Spleen (tissue), 11 donors: ENCODE results near the gene MPZL1. TPM values are rescaled to one million over a fixed set of nuclear protein-coding genes. Genes with fewer than 3 reads are reported as not detected.

Experiments
- DNase-seq: peaks from one replicate; pipeline ENCODE4 v3.0.0-alpha.2; 2020
- H3K27ac ChIP-seq, 8 donors: fragments of 200-600 bp; sonication (generic) in 7 of 8; 1 replicate in 4 of 8; 2 replicates in 4 of 8; pipeline versions ENCODE4 v1.5.0 to v1.8.0; 2016 to 2021; ENCODE audit warnings: inconsistent platforms in 4 of 8, mild to moderate bottlenecking in 4 of 8, moderate library complexity in 1 of 8
- H3K27me3 ChIP-seq, 7 donors: fragments of 200-600 bp; sonication (generic) in 6 of 7; replicated peaks in 1 of 7; 1 replicate in 4 of 7; 2 replicates in 3 of 7; pipeline versions ENCODE4 v1.5.0 to v1.8.0; 2016 to 2021; ENCODE audit warnings: inconsistent platforms in 3 of 7, mild to moderate bottlenecking in 1 of 7
- H3K36me3 ChIP-seq, 6 donors: fragments of 200-600 bp; sonication (generic) in 5 of 6; 1 replicate in 4 of 6; 2 replicates in 2 of 6; pipeline versions ENCODE4 v1.5.0 to v1.8.0; 2016 to 2021; ENCODE audit warnings: inconsistent platforms in 2 of 6
- H3K4me1 ChIP-seq, 6 donors: fragments of 200-600 bp; sonication (generic) in 5 of 6; 1 replicate in 3 of 6; 2 replicates in 3 of 6; pipeline versions ENCODE4 v1.5.0 to v1.8.0; 2016 to 2021; ENCODE audit warnings: inconsistent platforms in 3 of 6
- H3K4me3 ChIP-seq, 8 donors: fragments of 200-600 bp; sonication (generic) in 7 of 8; 1 replicate in 4 of 8; 2 replicates in 4 of 8; pipeline versions ENCODE4 v1.5.0 to v1.8.0; 2016 to 2021; ENCODE audit warnings: inconsistent platforms in 4 of 8, mild to moderate bottlenecking in 4 of 8, moderate library complexity in 2 of 8
- H3K9me3 ChIP-seq, 8 donors: fragments of 200-600 bp; sonication (generic) in 7 of 8; 1 replicate in 4 of 8; 2 replicates in 4 of 8; pipeline versions ENCODE4 v1.5.0 to v1.8.0; 2016 to 2021; ENCODE audit warnings: inconsistent platforms in 4 of 8
- POLR2A ChIP-seq, 3 donors: fragments of 450-650 bp; IDR thresholded peaks; one replicate each; pipeline ENCODE4 v1.5.1; 2017; ENCODE audit warnings: antibody characterized with exemption in 3 of 3, mild to moderate bottlenecking in 1 of 3
- POLR2AphosphoS5 ChIP-seq, 3 donors: sonication (generic); formaldehyde crosslinking; IDR thresholded peaks; one replicate each; pipeline ENCODE4 v1.5.1; 2017; ENCODE audit warnings: antibody characterized with exemption in 3 of 3
- WGBS, 5 donors: extraction: QIAGEN DNeasy Blood & Tissue Kit in 3 of 5; methylation state at CpG; one replicate each; pipeline versions ENCODE4 v1.1.5 to v1.1.7; 2013 to 2018; 5-methylcytosine and 5-hydroxymethylcytosine counted together
- intact Hi-C: fragments of 100-400 bp; cut with DNase I; formaldehyde crosslinking; loops from one replicate; pipeline ENCODE4 v1.15.0; 2023; ENCODE audit warnings: low total_unique reads
- polyA plus RNA-seq, 3 donors: library from polyadenylated mRNA; stranded (reverse); fragments of 200-250 nt; gene quantifications; one replicate each; pipeline ENCODE4 v1.2.1, GENCODE V29; 2013
- total RNA-seq, 7 donors: library from RNA; depleted of rRNA in 3 of 7; stranded (reverse); fragments of >200 nt in 3 of 7; fragmentation: NEBNext Ultra II Directional in 4 of 7; extraction: Animal tissue kit (Norgen Biotek cat#: 25700) in 4 of 7; gene quantifications; one replicate each; pipeline versions ENCODE4 v1.1.0 to v1.2.1, GENCODE V29; 2016 to 2021
- TF ChIP-seq, protein P1 (sequence below), 11 experiments: fragments of 200-600 bp in 7 of 11; fragments of 450-650 bp in 4 of 11; sonication (generic) in 4 of 11; IDR thresholded peaks in 8 of 11; conservative IDR thresholded peaks in 3 of 11; 1 replicate in 7 of 11; 2 replicates in 4 of 11; pipeline versions ENCODE4 v1.4.0 to v1.8.0; 2016 to 2021; ENCODE audit warnings: antibody characterized with exemption in 11 of 11, inconsistent platforms in 4 of 11, mild to moderate bottlenecking in 1 of 11
- donor health status: healthy with polysubstance abuse.
- donor health status: DM: no; HTN: no; CAD: no; lungs with moderate emphysema.
- donor health status: DM: no; HTN: no; CAD: no.
- donor health status: Bipolar disorder and iron deficiency.
- donor health status: healthy.
- donor health status: DM: no; HTN: no; CAD: no.
- donor health status: DM: yes; HTN: yes; CAD: no.

Gene MPZL1
- total and polyA plus RNA-seq, 10 donors, result 12.0 to 65.8 (median 47.3) TPM

DNA sequence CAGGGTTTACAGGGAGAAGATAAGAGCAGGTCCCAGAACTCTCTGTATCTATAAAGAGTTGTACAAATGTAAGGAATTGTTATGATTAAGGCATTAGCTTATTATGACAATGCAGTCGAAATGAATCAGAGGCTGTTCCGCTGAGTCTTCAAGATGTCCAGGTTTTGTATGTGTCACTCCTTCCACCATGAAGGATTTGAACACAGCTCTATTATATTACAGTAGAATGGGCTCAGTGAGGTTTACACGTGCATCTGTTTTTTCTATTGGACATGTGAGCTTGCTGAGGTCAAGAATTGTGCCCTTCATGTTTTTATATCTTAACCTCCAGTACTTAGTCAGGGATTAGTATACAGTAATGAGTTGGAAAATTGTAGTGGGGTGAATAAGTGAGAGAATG, 86.3 kb downstream of the MPZL1 start:
- no peak for DNase-seq
- no peak for TF ChIP-seq POLR2AphosphoS5 (IDR thresholded peaks at IDR 0.05)
- TF ChIP-seq, protein P1, sequence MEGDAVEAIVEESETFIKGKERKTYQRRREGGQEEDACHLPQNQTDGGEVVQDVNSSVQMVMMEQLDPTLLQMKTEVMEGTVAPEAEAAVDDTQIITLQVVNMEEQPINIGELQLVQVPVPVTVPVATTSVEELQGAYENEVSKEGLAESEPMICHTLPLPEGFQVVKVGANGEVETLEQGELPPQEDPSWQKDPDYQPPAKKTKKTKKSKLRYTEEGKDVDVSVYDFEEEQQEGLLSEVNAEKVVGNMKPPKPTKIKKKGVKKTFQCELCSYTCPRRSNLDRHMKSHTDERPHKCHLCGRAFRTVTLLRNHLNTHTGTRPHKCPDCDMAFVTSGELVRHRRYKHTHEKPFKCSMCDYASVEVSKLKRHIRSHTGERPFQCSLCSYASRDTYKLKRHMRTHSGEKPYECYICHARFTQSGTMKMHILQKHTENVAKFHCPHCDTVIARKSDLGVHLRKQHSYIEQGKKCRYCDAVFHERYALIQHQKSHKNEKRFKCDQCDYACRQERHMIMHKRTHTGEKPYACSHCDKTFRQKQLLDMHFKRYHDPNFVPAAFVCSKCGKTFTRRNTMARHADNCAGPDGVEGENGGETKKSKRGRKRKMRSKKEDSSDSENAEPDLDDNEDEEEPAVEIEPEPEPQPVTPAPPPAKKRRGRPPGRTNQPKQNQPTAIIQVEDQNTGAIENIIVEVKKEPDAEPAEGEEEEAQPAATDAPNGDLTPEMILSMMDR (IDR thresholded peaks at IDR 0.05 in 8 of 11, conservative IDR thresholded peaks at IDR 0.05 in 3 of 11), result no peak
- TF ChIP-seq POLR2A (IDR thresholded peaks at IDR 0.05), result no peak
- Histone ChIP-seq H3K9me3 (peaks cover 0 to 12% (median 10%) of the 10 kb centered on the region in 8 donors), H3K27ac (no peak overlapping the region), H3K4me3 (no peak overlapping the region), H3K27me3 (no peaks in the 10 kb centered on the region), H3K4me1 (peaks cover 2 to 24% (median 20%) of the 10 kb centered on the region in 6 donors), H3K36me3 (no peaks in the 10 kb centered on the region)
- intact Hi-C loops, result no loop called here
- WGBS, 5 donors, result 87 to 94% (median 91%) methylated on average over 3 of the region's 3 CpGs

DNA sequence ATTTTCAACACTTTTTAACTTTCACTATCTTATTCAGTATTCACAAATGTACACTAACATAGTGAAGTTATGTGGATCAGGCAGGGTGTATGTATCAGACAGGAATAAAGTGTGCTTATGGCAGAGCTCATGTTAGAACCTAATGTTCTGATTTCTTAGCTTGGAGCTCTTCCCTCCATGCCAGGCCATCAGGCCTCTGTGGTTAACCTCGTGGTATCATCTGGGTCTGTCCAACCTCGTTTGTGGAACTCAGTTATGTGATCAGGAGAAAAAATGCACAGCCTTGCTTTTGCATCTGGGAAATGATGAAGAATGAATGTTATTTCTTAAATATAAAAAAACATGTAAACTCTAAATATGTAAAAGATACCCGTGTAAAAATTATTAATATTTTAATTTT, 86.9 kb downstream of the MPZL1 start:
- 44 to 59% (median 48%) methylated on average over 3 of the region's 3 CpGs for WGBS, 5 donors
- no peak for DNase-seq
- Histone ChIP-seq H3K4me3 (no peak overlapping the region), H3K4me1 (peaks cover 0 to 18% (median 15%) of the 10 kb centered on the region in 6 donors), H3K9me3 (peaks cover 0 to 18% (median 14%) of the 10 kb centered on the region in 8 donors), H3K36me3 (no peaks in the 10 kb centered on the region), H3K27me3 (no peaks in the 10 kb centered on the region), H3K27ac (no peak overlapping the region)
- intact Hi-C loops, result no loop called here
- TF ChIP-seq, protein P1 (IDR thresholded peaks at IDR 0.05 in 8 of 11, conservative IDR thresholded peaks at IDR 0.05 in 3 of 11), result no peak
- TF ChIP-seq POLR2A (IDR thresholded peaks at IDR 0.05) (no peak), POLR2AphosphoS5 (IDR thresholded peaks at IDR 0.05) (no peak)

DNA sequence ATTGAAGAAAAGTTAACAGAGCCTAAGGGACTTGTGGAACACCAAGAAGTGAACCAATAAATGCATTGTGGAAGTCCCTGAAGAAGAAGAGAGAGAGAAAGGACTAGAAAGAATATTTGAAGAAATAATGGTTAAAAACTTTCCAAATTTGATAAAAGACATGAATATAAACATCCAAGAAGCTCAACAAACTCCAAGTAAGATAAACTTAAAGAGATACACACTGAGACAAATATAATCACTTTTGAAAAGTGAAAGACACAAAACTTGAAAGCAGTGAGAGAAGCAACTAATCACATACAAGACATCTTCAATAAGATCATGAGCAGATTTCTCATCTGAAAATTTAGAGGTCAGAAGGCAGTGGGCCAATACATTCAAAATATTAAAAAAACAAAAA, 91.2 kb downstream of the MPZL1 start:
- DNase-seq, result no peak
- no peak overlapping the region for H3K4me3 ChIP-seq
- no peaks in the 10 kb centered on the region for H3K27me3 ChIP-seq
- H3K36me3 ChIP-seq, result no peaks in the 10 kb centered on the region
- H3K9me3 ChIP-seq, result peaks cover 0 to 39% (median 32%) of the 10 kb centered on the region in 8 donors
- no peaks in the 10 kb centered on the region for H3K4me1 ChIP-seq
- intact Hi-C loops, result no loop called here
- H3K27ac ChIP-seq, result no peak overlapping the region
- TF ChIP-seq, protein P1 (IDR thresholded peaks at IDR 0.05 in 8 of 11, conservative IDR thresholded peaks at IDR 0.05 in 3 of 11), result no peak
- TF ChIP-seq POLR2A (IDR thresholded peaks at IDR 0.05), result no peak

DNA sequence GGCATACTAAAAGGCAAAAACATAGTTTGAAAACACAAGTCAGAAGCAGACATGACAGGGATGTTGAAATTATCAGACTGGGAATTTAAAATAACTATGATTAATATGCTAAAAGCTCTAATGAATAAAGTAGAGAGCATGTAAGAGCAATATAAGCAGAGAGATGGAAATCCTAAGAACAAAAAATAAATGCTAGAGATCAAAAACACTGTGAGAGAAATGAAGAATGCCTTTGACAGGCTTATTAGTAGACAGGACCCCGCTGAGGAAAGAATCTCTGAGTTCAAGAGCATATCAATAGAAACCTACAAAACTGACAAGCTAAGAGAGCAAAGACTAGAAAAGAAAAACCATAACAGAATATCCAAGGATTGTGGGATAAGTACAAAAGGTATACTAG, 93.9 kb downstream of the MPZL1 start:
- Histone ChIP-seq H3K27ac (no peak overlapping the region), H3K4me1 (peaks cover 0 to 11% (median 7%) of the 10 kb centered on the region in 6 donors), H3K36me3 (no peaks in the 10 kb centered on the region), H3K4me3 (no peak overlapping the region), H3K9me3 (peaks cover 0 to 39% (median 32%) of the 10 kb centered on the region in 8 donors), H3K27me3 (peaks cover 0 to 15% (median 0%) of the 10 kb centered on the region in 7 donors)
- no peak for TF ChIP-seq POLR2AphosphoS5 (IDR thresholded peaks at IDR 0.05)
- TF ChIP-seq, protein P1 (IDR thresholded peaks at IDR 0.05 in 8 of 11, conservative IDR thresholded peaks at IDR 0.05 in 3 of 11), result no peak
- no peak for TF ChIP-seq POLR2A (IDR thresholded peaks at IDR 0.05)
- intact Hi-C loops, result no loop called here
- WGBS, 5 donors, result 79 to 98% (median 93%) methylated on average over 1 of the region's 1 CpG
- no peak for DNase-seq
